Measurements from ENCODE around the gene PIR. TPM values are rescaled to one million over a fixed set of nuclear protein-coding genes. Genes with fewer than 3 reads are reported as not detected.

Gene PIR
- total RNA-seq, 1 experiment from 2014 or later: 19.7 TPM

- Histone ChIP-seq H3K27ac (ENCODE audit: low read length) (no peak overlapping the region), H3K36me3 (ENCODE audit: control insufficient read depth, insufficient read depth, low read length) (no peaks in the 10 kb centered on the region), H3K27me3 (ENCODE audit: control insufficient read depth, insufficient read depth, low read length) (no peaks in the 10 kb centered on the region), H3K4me1 (ENCODE audit: control insufficient read depth, insufficient read depth, low read length) (no peaks in the 10 kb centered on the region), H3K9me3 (ENCODE audit: control insufficient read depth, insufficient read depth, low read depth, low read length) (no peaks in the 10 kb centered on the region), H3K4me3 (ENCODE audit: low read depth in 2 of 2, low read length in 2 of 2) (no peak overlapping the region)
- no TSS peak for BruUV-seq (replicated peaks)
- POLR2A ChIA-PET: no interaction called here
- DNase-seq (ENCODE audit: low read depth, low spot score) (no peak), ATAC-seq (no peak)
- CTCF ChIA-PET: interaction anchor here (0.7 kb wide), 1 partner anchor 350 kb away, joined by 4 read pairs; no protein-coding TSS in a partner anchor
- intact Hi-C loops (cut with micrococcal nuclease; ENCODE audit: unreplicated experiment): loop anchor here (2.0 to 10.0 kb wide), 2 partner anchors 65 to 185 kb away; no protein-coding TSS in a partner anchor
- in situ Hi-C loops (cut with HindIII; ENCODE audit: low pct_unique_long_range_greater_than_20kb, low sequenced_read_pairs): no loop called here
- TF ChIP-seq SIN3A (IDR thresholded peaks at IDR 0.05; ENCODE audit: borderline replicate concordance, insufficient read depth, low read depth, low read length) (no peak), POLR2AphosphoS5 (IDR thresholded peaks at IDR 0.05; ENCODE audit: low read depth, low read length) (no peak), REST (IDR thresholded peaks at IDR 0.05; ENCODE audit: insufficient read depth in 1 of 2, low read depth in 2 of 2, low read length in 1 of 2) (no peak), TCF7L2 (IDR thresholded peaks at IDR 0.05; ENCODE audit: low read depth, low read length) (no peak)
- TF ChIP-seq, protein P1, sequence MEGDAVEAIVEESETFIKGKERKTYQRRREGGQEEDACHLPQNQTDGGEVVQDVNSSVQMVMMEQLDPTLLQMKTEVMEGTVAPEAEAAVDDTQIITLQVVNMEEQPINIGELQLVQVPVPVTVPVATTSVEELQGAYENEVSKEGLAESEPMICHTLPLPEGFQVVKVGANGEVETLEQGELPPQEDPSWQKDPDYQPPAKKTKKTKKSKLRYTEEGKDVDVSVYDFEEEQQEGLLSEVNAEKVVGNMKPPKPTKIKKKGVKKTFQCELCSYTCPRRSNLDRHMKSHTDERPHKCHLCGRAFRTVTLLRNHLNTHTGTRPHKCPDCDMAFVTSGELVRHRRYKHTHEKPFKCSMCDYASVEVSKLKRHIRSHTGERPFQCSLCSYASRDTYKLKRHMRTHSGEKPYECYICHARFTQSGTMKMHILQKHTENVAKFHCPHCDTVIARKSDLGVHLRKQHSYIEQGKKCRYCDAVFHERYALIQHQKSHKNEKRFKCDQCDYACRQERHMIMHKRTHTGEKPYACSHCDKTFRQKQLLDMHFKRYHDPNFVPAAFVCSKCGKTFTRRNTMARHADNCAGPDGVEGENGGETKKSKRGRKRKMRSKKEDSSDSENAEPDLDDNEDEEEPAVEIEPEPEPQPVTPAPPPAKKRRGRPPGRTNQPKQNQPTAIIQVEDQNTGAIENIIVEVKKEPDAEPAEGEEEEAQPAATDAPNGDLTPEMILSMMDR (IDR thresholded peaks at IDR 0.05): no peak
Observed at GRCh38 chrX:15499976-15500375, 6.8 kb upstream of the PIR start.

DNA sequence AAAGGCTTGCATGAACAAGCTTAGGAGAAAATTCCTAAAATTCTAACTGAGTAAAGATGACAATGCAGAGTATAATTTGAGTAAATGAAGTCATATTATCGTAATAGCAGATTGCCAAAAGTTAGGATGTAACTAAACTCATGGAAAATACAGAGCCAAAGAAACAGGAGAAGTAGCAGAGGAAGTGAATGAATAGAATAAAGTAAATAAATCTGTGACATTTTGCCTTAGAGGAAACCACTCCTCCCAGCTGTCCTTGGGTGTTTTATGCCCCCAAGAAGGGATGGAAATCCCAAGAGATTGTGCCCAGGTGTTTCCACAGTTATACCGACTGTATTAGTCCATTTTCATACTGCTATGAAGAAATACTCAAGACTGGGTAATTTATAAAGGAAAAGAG is 5.6 kb upstream of the PIR start:
- Histone ChIP-seq H3K4me3 (ENCODE audit: low read depth in 2 of 2, low read length in 2 of 2) (no peak overlapping the region), H3K4me1 (ENCODE audit: control insufficient read depth, insufficient read depth, low read length) (no peaks in the 10 kb centered on the region), H3K9me3 (ENCODE audit: control insufficient read depth, insufficient read depth, low read depth, low read length) (no peaks in the 10 kb centered on the region), H3K27me3 (ENCODE audit: control insufficient read depth, insufficient read depth, low read length) (no peaks in the 10 kb centered on the region), H3K36me3 (ENCODE audit: control insufficient read depth, insufficient read depth, low read length) (no peaks in the 10 kb centered on the region), H3K27ac (ENCODE audit: low read length) (no peak overlapping the region)
- in situ Hi-C loops (cut with HindIII; ENCODE audit: low pct_unique_long_range_greater_than_20kb, low sequenced_read_pairs) (no loop called here), intact Hi-C loops (cut with micrococcal nuclease; ENCODE audit: unreplicated experiment) (loop anchor here (2.0 to 10.0 kb wide), 2 partner anchors 66 to 186 kb away; no protein-coding TSS in a partner anchor)
- TF ChIP-seq SIN3A (IDR thresholded peaks at IDR 0.05; ENCODE audit: borderline replicate concordance, insufficient read depth, low read depth, low read length) (no peak), TCF7L2 (IDR thresholded peaks at IDR 0.05; ENCODE audit: low read depth, low read length) (no peak), POLR2AphosphoS5 (IDR thresholded peaks at IDR 0.05; ENCODE audit: low read depth, low read length) (no peak), REST (IDR thresholded peaks at IDR 0.05; ENCODE audit: insufficient read depth in 1 of 2, low read depth in 2 of 2, low read length in 1 of 2) (no peak)
- TF ChIP-seq, protein P1 (IDR thresholded peaks at IDR 0.05): no peak
- ChIA-PET CTCF (interaction anchor here (1.4 kb wide), 1 partner anchor 67 kb away, joined by 3 read pairs; no protein-coding TSS in a partner anchor), POLR2A (no interaction called here)
- DNase-seq (ENCODE audit: low read depth, low spot score) (no peak), ATAC-seq (no peak)
- BruUV-seq (replicated peaks): no TSS peak

Measured in Panc1 (cell line).